ENCODE measurements around the gene RAVER1. TPM values are rescaled to one million over a fixed set of nuclear protein-coding genes. Genes with fewer than 3 reads are reported as not detected.

Gene RAVER1
- total RNA-seq, 1 experiment from 2014 or later, result 86.9 TPM

DNA sequence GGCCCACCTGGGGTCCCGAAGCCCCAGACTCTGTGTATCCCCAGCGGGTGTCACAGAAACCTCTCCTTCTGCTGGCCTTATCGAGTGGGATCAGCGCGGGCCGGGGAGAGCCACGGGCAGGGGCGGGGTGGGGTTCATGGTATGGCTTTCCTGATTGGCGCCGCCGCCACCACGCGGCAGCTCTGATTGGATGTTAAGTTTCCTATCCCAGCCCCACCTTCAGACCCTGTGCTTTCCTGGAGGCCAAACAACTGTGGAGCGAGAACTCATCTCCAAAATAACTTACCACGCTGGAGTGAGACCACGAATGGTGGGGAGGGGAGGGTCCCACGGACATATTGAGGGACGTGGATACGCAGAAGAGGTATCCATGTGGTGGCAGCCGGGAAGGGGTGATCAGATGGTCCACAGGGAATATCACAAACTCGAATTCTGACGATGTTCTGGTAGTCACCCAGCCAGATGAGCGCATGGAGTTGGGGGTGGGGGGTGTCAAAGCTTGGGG is 44.6 kb downstream of the RAVER1 start:
- peak overlapping the region; percentile 82 for H3K4me3 Mint-ChIP-seq
- POLR2A ChIA-PET, result interaction anchor here (0.5 to 2.1 kb wide), 9 partner anchors 12 to 92 kb away, joined by 3 to 10 read pairs (median 4); partner anchors contain the start of genes ICAM1, RAVER1 and TYK2
- no peaks in the 10 kb centered on the region; the same call in 1 of the 2 replicates for H3K36me3 Mint-ChIP-seq
- TF ChIP-seq, protein P1, sequence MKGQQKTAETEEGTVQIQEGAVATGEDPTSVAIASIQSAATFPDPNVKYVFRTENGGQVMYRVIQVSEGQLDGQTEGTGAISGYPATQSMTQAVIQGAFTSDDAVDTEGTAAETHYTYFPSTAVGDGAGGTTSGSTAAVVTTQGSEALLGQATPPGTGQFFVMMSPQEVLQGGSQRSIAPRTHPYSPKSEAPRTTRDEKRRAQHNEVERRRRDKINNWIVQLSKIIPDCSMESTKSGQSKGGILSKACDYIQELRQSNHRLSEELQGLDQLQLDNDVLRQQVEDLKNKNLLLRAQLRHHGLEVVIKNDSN (CRISPR knock-in tag; IDR thresholded peaks at IDR 0.05), result no peak
- TF ChIP-seq NFYB (CRISPR knock-in tag; conservative IDR thresholded peaks at IDR 0.05; ENCODE audit: low read depth), result peak; percentile 39; the same call in 1 of the 2 replicates
- H3K4me1 Mint-ChIP-seq, result peaks cover 35% of the 10 kb centered on the region
- CTCF ChIA-PET, result interaction anchor here (0.8 to 9.0 kb wide), 22 partner anchors 9 to 190 kb away, joined by 3 to 180 read pairs (median 8); partner anchors contain the start of genes CDC37, DNMT1, ICAM1 and MRPL4
- DNase-seq (ENCODE audit: low spot score) (peak; percentile 74), ATAC-seq (peak; percentile 10)
- H3K27ac Mint-ChIP-seq, result peak overlapping the region; percentile 93
- peaks cover 79% of the 10 kb centered on the region for H3K27me3 Mint-ChIP-seq (ENCODE audit: low read depth)
- H3K9me3 Mint-ChIP-seq, result no peaks in the 10 kb centered on the region

DNA sequence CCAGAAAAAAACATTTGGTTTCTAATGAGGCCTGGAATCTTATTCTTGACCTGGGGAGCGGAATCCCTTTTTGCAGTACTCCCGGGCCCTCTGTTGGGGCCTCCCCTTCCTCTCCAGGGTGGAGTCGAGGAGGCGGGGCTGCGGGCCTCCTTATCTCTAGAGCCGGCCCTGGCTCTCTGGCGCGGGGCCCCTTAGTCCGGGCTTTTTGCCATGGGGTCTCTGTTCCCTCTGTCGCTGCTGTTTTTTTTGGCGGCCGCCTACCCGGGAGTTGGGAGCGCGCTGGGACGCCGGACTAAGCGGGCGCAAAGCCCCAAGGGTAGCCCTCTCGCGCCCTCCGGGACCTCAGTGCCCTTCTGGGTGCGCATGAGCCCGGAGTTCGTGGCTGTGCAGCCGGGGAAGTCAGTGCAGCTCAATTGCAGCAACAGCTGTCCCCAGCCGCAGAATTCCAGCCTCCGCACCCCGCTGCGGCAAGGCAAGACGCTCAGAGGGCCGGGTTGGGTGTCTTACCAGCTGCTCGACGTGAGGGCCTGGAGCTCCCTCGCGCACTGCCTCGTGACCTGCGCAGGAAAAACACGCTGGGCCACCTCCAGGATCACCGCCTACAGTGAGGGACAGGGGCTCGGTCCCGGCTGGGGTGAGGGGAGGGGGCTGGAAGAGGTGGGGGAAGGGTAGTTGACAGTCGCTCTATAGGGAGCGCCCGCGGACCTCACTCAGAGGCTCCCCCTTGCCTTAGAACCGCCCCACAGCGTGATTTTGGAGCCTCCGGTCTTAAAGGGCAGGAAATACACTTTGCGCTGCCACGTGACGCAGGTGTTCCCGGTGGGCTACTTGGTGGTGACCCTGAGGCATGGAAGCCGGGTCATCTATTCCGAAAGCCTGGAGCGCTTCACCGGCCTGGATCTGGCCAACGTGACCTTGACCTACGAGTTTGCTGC is 46.3 kb downstream of the RAVER1 start, which contains the start of gene ICAM4:
Gene ICAM4, plus strand, starts transcription at position 153 of the 935 bp plus-strand sequence. Its CDS starts 58 bp downstream, at position 211.
- H3K36me3 Mint-ChIP-seq, result no peaks in the 10 kb centered on the region; the same call in 1 of the 2 replicates
- no peaks in the 10 kb centered on the region for H3K9me3 Mint-ChIP-seq
- H3K27me3 Mint-ChIP-seq (ENCODE audit: low read depth), result peaks cover 63% of the 10 kb centered on the region
- peak within 1 kb of the TSS; percentile 68 for H3K4me3 Mint-ChIP-seq
- DNase-seq (ENCODE audit: low spot score) (peak; percentile 71), ATAC-seq (peak; percentile 43)
- ChIA-PET CTCF (interaction anchor here (0.5 to 9.0 kb wide), 13 partner anchors 8 to 156 kb away, joined by 3 to 180 read pairs (median 4); partner anchors contain the start of genes ICAM1 and TYK2), POLR2A (interaction anchor here (0.8 to 1.3 kb wide), 2 partner anchors 16 to 20 kb away, joined by 3 to 6 read pairs; partner anchors contain the start of gene ICAM1)
- peaks cover 29% of the 10 kb centered on the region for H3K4me1 Mint-ChIP-seq
- no peak within 1 kb of the TSS for H3K27ac Mint-ChIP-seq
- TF ChIP-seq, protein P2, sequence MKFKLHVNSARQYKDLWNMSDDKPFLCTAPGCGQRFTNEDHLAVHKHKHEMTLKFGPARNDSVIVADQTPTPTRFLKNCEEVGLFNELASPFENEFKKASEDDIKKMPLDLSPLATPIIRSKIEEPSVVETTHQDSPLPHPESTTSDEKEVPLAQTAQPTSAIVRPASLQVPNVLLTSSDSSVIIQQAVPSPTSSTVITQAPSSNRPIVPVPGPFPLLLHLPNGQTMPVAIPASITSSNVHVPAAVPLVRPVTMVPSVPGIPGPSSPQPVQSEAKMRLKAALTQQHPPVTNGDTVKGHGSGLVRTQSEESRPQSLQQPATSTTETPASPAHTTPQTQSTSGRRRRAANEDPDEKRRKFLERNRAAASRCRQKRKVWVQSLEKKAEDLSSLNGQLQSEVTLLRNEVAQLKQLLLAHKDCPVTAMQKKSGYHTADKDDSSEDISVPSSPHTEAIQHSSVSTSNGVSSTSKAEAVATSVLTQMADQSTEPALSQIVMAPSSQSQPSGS (CRISPR knock-in tag; IDR thresholded peaks at IDR 0.05; ENCODE audit: borderline replicate concordance, low read depth), result no peak
- TF ChIP-seq NFATC4 (CRISPR knock-in tag; IDR thresholded peaks at IDR 0.05) (no peak), ZBTB21 (CRISPR knock-in tag; IDR thresholded peaks at IDR 0.05; ENCODE audit: borderline replicate concordance) (no peak), ZNF317 (CRISPR knock-in tag; IDR thresholded peaks at IDR 0.05; ENCODE audit: borderline replicate concordance, low read depth) (no peak), PRRX2 (CRISPR knock-in tag; IDR thresholded peaks at IDR 0.05) (no peak), ZNF263 (CRISPR knock-in tag; IDR thresholded peaks at IDR 0.05; ENCODE audit: low read depth) (no peak), CREM (CRISPR knock-in tag; IDR thresholded peaks at IDR 0.05) (0 out of 2 replicates have a peak, but pooled peaks have one; percentile 39), ESRRA (CRISPR knock-in tag; IDR thresholded peaks at IDR 0.05; ENCODE audit: borderline replicate concordance) (peak; percentile 30; the same call in 1 of the 2 replicates), GABPB1 (CRISPR knock-in tag; IDR thresholded peaks at IDR 0.05) (peak; percentile 20; the same call in 1 of the 2 replicates), FOXK1 (CRISPR knock-in tag; IDR thresholded peaks at IDR 0.05) (peak; percentile 55; the same call in 1 of the 2 replicates), RORB (CRISPR knock-in tag; IDR thresholded peaks at IDR 0.05) (no peak)
- TF ChIP-seq, protein P3, sequence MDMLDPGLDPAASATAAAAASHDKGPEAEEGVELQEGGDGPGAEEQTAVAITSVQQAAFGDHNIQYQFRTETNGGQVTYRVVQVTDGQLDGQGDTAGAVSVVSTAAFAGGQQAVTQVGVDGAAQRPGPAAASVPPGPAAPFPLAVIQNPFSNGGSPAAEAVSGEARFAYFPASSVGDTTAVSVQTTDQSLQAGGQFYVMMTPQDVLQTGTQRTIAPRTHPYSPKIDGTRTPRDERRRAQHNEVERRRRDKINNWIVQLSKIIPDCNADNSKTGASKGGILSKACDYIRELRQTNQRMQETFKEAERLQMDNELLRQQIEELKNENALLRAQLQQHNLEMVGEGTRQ (CRISPR knock-in tag; IDR thresholded peaks at IDR 0.05), result peak; percentile 61
- TF ChIP-seq, protein P4, sequence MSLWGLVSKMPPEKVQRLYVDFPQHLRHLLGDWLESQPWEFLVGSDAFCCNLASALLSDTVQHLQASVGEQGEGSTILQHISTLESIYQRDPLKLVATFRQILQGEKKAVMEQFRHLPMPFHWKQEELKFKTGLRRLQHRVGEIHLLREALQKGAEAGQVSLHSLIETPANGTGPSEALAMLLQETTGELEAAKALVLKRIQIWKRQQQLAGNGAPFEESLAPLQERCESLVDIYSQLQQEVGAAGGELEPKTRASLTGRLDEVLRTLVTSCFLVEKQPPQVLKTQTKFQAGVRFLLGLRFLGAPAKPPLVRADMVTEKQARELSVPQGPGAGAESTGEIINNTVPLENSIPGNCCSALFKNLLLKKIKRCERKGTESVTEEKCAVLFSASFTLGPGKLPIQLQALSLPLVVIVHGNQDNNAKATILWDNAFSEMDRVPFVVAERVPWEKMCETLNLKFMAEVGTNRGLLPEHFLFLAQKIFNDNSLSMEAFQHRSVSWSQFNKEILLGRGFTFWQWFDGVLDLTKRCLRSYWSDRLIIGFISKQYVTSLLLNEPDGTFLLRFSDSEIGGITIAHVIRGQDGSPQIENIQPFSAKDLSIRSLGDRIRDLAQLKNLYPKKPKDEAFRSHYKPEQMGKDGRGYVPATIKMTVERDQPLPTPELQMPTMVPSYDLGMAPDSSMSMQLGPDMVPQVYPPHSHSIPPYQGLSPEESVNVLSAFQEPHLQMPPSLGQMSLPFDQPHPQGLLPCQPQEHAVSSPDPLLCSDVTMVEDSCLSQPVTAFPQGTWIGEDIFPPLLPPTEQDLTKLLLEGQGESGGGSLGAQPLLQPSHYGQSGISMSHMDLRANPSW (CRISPR knock-in tag; conservative IDR thresholded peaks at IDR 0.05; ENCODE audit: low read depth), result no peak
- TF ChIP-seq, protein P5, sequence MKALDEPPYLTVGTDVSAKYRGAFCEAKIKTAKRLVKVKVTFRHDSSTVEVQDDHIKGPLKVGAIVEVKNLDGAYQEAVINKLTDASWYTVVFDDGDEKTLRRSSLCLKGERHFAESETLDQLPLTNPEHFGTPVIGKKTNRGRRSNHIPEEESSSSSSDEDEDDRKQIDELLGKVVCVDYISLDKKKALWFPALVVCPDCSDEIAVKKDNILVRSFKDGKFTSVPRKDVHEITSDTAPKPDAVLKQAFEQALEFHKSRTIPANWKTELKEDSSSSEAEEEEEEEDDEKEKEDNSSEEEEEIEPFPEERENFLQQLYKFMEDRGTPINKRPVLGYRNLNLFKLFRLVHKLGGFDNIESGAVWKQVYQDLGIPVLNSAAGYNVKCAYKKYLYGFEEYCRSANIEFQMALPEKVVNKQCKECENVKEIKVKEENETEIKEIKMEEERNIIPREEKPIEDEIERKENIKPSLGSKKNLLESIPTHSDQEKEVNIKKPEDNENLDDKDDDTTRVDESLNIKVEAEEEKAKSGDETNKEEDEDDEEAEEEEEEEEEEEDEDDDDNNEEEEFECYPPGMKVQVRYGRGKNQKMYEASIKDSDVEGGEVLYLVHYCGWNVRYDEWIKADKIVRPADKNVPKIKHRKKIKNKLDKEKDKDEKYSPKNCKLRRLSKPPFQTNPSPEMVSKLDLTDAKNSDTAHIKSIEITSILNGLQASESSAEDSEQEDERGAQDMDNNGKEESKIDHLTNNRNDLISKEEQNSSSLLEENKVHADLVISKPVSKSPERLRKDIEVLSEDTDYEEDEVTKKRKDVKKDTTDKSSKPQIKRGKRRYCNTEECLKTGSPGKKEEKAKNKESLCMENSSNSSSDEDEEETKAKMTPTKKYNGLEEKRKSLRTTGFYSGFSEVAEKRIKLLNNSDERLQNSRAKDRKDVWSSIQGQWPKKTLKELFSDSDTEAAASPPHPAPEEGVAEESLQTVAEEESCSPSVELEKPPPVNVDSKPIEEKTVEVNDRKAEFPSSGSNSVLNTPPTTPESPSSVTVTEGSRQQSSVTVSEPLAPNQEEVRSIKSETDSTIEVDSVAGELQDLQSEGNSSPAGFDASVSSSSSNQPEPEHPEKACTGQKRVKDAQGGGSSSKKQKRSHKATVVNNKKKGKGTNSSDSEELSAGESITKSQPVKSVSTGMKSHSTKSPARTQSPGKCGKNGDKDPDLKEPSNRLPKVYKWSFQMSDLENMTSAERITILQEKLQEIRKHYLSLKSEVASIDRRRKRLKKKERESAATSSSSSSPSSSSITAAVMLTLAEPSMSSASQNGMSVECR (CRISPR knock-in tag; IDR thresholded peaks at IDR 0.05; ENCODE audit: borderline replicate concordance), result peak; percentile 76; the same call in 1 of the 2 replicates
- TF ChIP-seq, protein P6, sequence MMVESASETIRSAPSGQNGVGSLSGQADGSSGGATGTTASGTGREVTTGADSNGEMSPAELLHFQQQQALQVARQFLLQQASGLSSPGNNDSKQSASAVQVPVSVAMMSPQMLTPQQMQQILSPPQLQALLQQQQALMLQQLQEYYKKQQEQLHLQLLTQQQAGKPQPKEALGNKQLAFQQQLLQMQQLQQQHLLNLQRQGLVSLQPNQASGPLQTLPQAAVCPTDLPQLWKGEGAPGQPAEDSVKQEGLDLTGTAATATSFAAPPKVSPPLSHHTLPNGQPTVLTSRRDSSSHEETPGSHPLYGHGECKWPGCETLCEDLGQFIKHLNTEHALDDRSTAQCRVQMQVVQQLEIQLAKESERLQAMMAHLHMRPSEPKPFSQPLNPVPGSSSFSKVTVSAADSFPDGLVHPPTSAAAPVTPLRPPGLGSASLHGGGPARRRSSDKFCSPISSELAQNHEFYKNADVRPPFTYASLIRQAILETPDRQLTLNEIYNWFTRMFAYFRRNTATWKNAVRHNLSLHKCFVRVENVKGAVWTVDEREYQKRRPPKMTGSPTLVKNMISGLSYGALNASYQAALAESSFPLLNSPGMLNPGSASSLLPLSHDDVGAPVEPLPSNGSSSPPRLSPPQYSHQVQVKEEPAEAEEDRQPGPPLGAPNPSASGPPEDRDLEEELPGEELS (CRISPR knock-in tag; IDR thresholded peaks at IDR 0.05), result 0 out of 2 replicates have a peak, but pooled peaks have one; percentile 35

Data from WTC11 (cell line).